ENCODE measurements around the gene ARHGAP9.

DNA sequence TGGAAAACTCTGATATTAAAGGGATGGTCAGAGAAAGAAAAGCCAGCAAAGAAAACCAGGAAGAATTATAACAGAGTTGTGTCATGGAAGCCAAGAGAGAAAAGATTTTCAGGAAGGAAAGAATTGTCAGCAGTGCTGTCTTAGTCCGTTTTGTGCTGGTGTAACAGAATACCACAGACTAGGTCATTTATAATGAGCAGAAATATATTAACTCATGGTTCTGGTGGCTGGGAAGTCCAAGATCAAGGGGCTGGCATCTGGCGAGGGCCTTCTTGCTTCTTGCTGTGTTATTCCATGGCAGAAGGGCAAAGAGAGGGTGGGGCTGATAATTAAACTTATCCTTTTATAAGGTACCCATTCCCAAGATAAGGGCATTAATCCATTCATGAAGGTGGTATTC, 31.0 kb downstream of the ARHGAP9 start:
- no peak for TF ChIP-seq EZH2phosphoT487 (conservative IDR thresholded peaks at IDR 0.05; ENCODE audit: low read length)
- TF ChIP-seq, protein P1, sequence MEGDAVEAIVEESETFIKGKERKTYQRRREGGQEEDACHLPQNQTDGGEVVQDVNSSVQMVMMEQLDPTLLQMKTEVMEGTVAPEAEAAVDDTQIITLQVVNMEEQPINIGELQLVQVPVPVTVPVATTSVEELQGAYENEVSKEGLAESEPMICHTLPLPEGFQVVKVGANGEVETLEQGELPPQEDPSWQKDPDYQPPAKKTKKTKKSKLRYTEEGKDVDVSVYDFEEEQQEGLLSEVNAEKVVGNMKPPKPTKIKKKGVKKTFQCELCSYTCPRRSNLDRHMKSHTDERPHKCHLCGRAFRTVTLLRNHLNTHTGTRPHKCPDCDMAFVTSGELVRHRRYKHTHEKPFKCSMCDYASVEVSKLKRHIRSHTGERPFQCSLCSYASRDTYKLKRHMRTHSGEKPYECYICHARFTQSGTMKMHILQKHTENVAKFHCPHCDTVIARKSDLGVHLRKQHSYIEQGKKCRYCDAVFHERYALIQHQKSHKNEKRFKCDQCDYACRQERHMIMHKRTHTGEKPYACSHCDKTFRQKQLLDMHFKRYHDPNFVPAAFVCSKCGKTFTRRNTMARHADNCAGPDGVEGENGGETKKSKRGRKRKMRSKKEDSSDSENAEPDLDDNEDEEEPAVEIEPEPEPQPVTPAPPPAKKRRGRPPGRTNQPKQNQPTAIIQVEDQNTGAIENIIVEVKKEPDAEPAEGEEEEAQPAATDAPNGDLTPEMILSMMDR (IDR thresholded peaks at IDR 0.05; ENCODE audit: insufficient read depth, low read length, poor library complexity, severe bottlenecking), result no peak

Measured in SU-DHL-6 (cell line).